GM21723 (cell line): Measurements from ENCODE around the gene GPR68.
"Not testable (repeated sequence)": the region's sequence is repeated elsewhere in the genome, so short reads cannot be mapped to it uniquely, and the experiment has no call there.

ENCODE experiments used
- ATAC-seq: cut with Tn5 transposase; IDR thresholded peaks from one replicate; pipeline ENCODE4 v1.9.1; 2021; ENCODE audit warnings: mild to moderate bottlenecking, moderate library complexity; ENCODE audit not compliant: unreplicated experiment

GPR68 gene

GRCh38 chr14:91200802-91201201 is 43.7 kb downstream of the GPR68 start:
- not testable (repeated sequence) for ATAC-seq

- no peak for ATAC-seq
These were observed 46.9 kb downstream of the GPR68 start for GRCh38 chr14:91197631-91198030.

DNA sequence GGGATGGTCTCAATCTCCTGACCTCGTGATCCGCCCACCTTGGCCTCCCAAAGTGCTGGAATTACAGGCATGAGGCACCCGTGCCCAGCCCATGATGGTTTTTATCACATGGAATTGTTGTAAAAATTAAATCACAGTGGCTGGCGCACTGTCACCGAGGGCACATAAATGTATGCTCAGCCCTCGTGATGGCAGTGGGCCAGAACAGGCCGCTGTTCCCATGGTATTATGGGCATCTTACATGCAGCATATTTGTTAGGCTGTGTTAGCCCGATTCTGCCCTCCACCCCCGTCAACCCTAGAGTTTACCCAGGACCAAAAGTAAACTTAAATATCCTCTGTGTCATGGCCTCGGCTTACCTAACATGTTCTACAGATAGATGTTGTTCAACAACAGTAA is 48.6 kb downstream of the GPR68 start:
- no peak for ATAC-seq

GRCh38 chr14:91193069-91193468 is 51.4 kb downstream of the GPR68 start:
- ATAC-seq: no peak

GRCh38 chr14:91190853-91191252 is 53.7 kb downstream of the GPR68 start:
- no peak for ATAC-seq

GRCh38 chr14:91187271-91187670 is 57.2 kb downstream of the GPR68 start:
- no peak for ATAC-seq

GRCh38 chr14:91186515-91187066 is 57.9 kb downstream of the GPR68 start:
- no peak for ATAC-seq

DNA sequence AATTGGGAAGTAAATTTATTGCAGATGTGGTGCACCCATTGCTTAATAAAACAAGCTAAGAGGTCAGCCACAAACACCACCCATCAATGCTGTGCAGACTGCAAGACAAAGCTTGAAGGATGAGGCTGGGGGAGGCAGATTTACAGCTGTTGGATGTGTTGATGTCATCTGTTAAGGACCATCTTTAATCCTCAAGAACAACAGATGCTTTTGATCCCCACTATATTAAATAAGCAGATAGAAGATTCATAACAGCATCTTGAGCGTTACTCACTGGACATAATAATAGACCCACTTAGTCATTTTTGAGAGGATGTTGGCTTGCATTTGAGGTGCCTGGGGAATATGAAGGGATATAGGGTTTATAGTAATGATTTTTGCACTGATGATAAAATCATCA is 58.8 kb downstream of the GPR68 start:
- ATAC-seq: no peak

GRCh38 chr14:91184559-91184958 is 59.9 kb downstream of the GPR68 start:
- ATAC-seq: no peak

GRCh38 chr14:91182753-91183152 is 61.8 kb downstream of the GPR68 start:
- not testable (repeated sequence) for ATAC-seq
